GM23338 (cell line): ENCODE data around the gene TSPEAR. TPM values are rescaled to one million over a fixed set of nuclear protein-coding genes. Genes with fewer than 3 reads are reported as not detected.

Experiments used
- ATAC-seq: fragments of 200-7000 bp; cut with Tn5 transposase; 3 replicates; pipeline ENCODE4 v1.9.1; 2020
- DNase-seq: peaks from one replicate; pipeline ENCODE4 v3.0.0-alpha.2; 2015; ENCODE audit warnings: low spot score
- H2AFZ ChIP-seq: fragments of 200-600 bp; sonication (generic); 2 replicates; pipeline ENCODE4 v1.8.0; 2016; ENCODE audit warnings: antibody characterized with exemption, mild to moderate bottlenecking, moderate library complexity
- H3F3A ChIP-seq: fragments of 200-600 bp; sonication (generic); replicated peaks from 2 replicates; pipeline ENCODE4 v1.8.0; 2017; ENCODE audit warnings: antibody characterized with exemption, mixed run types, low read depth
- H3K27ac ChIP-seq: fragments of 200-600 bp; sonication (generic); 2 replicates; pipeline ENCODE4 v1.6.1; 2016; ENCODE audit warnings: low read depth
- H3K27me3 ChIP-seq: fragments of 200-600 bp; sonication (generic); 2 replicates; pipeline ENCODE4 v1.8.0; 2016; ENCODE audit warnings: mild to moderate bottlenecking, mixed run types, moderate library complexity; ENCODE audit not compliant: insufficient read depth
- H3K36me3 ChIP-seq: fragments of 200-600 bp; sonication (generic); 2 replicates; pipeline ENCODE4 v1.8.0; 2016; ENCODE audit warnings: mild to moderate bottlenecking; ENCODE audit not compliant: insufficient read depth
- H3K4me1 ChIP-seq: fragments of 200-600 bp; sonication (generic); 2 replicates; pipeline ENCODE4 v1.8.0; 2016; ENCODE audit warnings: mild to moderate bottlenecking, moderate library complexity; ENCODE audit not compliant: insufficient read depth
- H3K4me2 ChIP-seq: fragments of 200-600 bp; sonication (generic); 2 replicates; pipeline ENCODE4 v1.7.1; 2017; ENCODE audit warnings: mixed run types
- H3K4me3 ChIP-seq: fragments of 200-600 bp; sonication (generic); 2 replicates; pipeline ENCODE4 v1.6.1; 2016; ENCODE audit warnings: mixed run types
- H3K79me2 ChIP-seq: fragments of 200-600 bp; sonication (generic); replicated peaks from 2 replicates; pipeline ENCODE4 v1.8.0; 2017; ENCODE audit warnings: mild to moderate bottlenecking; ENCODE audit not compliant: insufficient read depth
- H3K9me2 ChIP-seq: fragments of 200-600 bp; sonication (generic); 2 replicates; pipeline ENCODE4 v1.8.0; 2017; ENCODE audit not compliant: insufficient read depth
- H4K20me1 ChIP-seq: fragments of 200-600 bp; sonication (generic); replicated peaks from 2 replicates; pipeline ENCODE4 v1.8.0; 2017; ENCODE audit warnings: mild to moderate bottlenecking; ENCODE audit not compliant: insufficient read depth
- H3K27ac Mint-ChIP-seq: 2 replicates; pipeline ENCODE4 v1.8.0; 2020; ENCODE audit warnings: inconsistent platforms, mild to moderate bottlenecking, moderate library complexity, mixed read lengths
- H3K27me3 Mint-ChIP-seq: 3 replicates; pipeline ENCODE4 v1.8.0; 2022; ENCODE audit warnings: low read depth, mild to moderate bottlenecking, moderate library complexity, mixed read lengths, inconsistent platforms; ENCODE audit not compliant: insufficient read depth, poor library complexity
- H3K36me3 Mint-ChIP-seq: 3 replicates; pipeline ENCODE4 v1.8.0; 2021; ENCODE audit warnings: low read depth, mild to moderate bottlenecking, inconsistent platforms, moderate library complexity, mixed read lengths
- H3K4me1 Mint-ChIP-seq: 3 replicates; pipeline ENCODE4 v1.8.0; 2020; ENCODE audit warnings: mild to moderate bottlenecking, inconsistent platforms, mixed read lengths
- H3K4me3 Mint-ChIP-seq: 3 replicates; pipeline ENCODE4 v1.8.0; 2021; ENCODE audit warnings: moderate library complexity, mild to moderate bottlenecking, inconsistent platforms, mixed read lengths
- H3K9me3 Mint-ChIP-seq: 3 replicates; pipeline ENCODE4 v1.8.0; 2020; ENCODE audit warnings: moderate library complexity, mild to moderate bottlenecking, inconsistent platforms, mixed read lengths
- POLR2AphosphoS5 ChIP-seq: IDR thresholded peaks from 2 replicates; pipeline ENCODE4 v1.6.1; 2016; ENCODE audit warnings: antibody characterized with exemption, low read depth
- STAT1 ChIP-seq: IDR thresholded peaks from one replicate; pipeline ENCODE4 v1.6.1; 2016; ENCODE audit warnings: antibody characterized with exemption; ENCODE audit not compliant: unreplicated experiment
- ZNF114 ChIP-seq: fragments of 250-450 bp; sonication (Bioruptor Pico); IDR thresholded peaks from 2 replicates; pipeline ENCODE4 v1.5.0; 2020; ENCODE audit warnings: mild to moderate bottlenecking, moderate library complexity
- polyA plus RNA-seq: library from polyadenylated mRNA; unstranded; fragments of >200 nt; fragmentation: Nextera tagmentation; extraction: Ambion mirVana; gene quantifications from 2 replicates; pipeline ENCODE4 v1.2.1, GENCODE V29; 2016
- total RNA-seq: library from RNA; depleted of rRNA; stranded (reverse); fragments of >200 nt; shearing (Covaris generic); gene quantifications from 2 replicates; pipeline ENCODE4 v1.2.3, GENCODE V29; 2014
- TF ChIP-seq, protein P1 (sequence below): fragments of 250-450 bp; sonication (Bioruptor Pico); IDR thresholded peaks from 2 replicates; pipeline ENCODE4 v1.5.0; 2020; ENCODE audit warnings: mild to moderate bottlenecking, moderate library complexity
- TF ChIP-seq, protein P2 (sequence below), 2 experiments: fragments of 200-600 bp in 1 of 2; sonication (generic) in 1 of 2; conservative IDR thresholded peaks; 2 replicates each; pipeline versions ENCODE4 v1.5.1 to v1.6.1; 2016 to 2017; ENCODE audit warnings: antibody characterized with exemption in 2 of 2, low read depth in 2 of 2, mild to moderate bottlenecking in 2 of 2, moderate library complexity in 1 of 2

The TSPEAR gene
- total and polyA plus RNA-seq, 2 experiments from 2014 or later, result 0.35 to 0.92 TPM

GRCh38 chr21:44653123-44653522, 58.2 kb downstream of the TSPEAR start (continued):
- TF ChIP-seq, protein P1, sequence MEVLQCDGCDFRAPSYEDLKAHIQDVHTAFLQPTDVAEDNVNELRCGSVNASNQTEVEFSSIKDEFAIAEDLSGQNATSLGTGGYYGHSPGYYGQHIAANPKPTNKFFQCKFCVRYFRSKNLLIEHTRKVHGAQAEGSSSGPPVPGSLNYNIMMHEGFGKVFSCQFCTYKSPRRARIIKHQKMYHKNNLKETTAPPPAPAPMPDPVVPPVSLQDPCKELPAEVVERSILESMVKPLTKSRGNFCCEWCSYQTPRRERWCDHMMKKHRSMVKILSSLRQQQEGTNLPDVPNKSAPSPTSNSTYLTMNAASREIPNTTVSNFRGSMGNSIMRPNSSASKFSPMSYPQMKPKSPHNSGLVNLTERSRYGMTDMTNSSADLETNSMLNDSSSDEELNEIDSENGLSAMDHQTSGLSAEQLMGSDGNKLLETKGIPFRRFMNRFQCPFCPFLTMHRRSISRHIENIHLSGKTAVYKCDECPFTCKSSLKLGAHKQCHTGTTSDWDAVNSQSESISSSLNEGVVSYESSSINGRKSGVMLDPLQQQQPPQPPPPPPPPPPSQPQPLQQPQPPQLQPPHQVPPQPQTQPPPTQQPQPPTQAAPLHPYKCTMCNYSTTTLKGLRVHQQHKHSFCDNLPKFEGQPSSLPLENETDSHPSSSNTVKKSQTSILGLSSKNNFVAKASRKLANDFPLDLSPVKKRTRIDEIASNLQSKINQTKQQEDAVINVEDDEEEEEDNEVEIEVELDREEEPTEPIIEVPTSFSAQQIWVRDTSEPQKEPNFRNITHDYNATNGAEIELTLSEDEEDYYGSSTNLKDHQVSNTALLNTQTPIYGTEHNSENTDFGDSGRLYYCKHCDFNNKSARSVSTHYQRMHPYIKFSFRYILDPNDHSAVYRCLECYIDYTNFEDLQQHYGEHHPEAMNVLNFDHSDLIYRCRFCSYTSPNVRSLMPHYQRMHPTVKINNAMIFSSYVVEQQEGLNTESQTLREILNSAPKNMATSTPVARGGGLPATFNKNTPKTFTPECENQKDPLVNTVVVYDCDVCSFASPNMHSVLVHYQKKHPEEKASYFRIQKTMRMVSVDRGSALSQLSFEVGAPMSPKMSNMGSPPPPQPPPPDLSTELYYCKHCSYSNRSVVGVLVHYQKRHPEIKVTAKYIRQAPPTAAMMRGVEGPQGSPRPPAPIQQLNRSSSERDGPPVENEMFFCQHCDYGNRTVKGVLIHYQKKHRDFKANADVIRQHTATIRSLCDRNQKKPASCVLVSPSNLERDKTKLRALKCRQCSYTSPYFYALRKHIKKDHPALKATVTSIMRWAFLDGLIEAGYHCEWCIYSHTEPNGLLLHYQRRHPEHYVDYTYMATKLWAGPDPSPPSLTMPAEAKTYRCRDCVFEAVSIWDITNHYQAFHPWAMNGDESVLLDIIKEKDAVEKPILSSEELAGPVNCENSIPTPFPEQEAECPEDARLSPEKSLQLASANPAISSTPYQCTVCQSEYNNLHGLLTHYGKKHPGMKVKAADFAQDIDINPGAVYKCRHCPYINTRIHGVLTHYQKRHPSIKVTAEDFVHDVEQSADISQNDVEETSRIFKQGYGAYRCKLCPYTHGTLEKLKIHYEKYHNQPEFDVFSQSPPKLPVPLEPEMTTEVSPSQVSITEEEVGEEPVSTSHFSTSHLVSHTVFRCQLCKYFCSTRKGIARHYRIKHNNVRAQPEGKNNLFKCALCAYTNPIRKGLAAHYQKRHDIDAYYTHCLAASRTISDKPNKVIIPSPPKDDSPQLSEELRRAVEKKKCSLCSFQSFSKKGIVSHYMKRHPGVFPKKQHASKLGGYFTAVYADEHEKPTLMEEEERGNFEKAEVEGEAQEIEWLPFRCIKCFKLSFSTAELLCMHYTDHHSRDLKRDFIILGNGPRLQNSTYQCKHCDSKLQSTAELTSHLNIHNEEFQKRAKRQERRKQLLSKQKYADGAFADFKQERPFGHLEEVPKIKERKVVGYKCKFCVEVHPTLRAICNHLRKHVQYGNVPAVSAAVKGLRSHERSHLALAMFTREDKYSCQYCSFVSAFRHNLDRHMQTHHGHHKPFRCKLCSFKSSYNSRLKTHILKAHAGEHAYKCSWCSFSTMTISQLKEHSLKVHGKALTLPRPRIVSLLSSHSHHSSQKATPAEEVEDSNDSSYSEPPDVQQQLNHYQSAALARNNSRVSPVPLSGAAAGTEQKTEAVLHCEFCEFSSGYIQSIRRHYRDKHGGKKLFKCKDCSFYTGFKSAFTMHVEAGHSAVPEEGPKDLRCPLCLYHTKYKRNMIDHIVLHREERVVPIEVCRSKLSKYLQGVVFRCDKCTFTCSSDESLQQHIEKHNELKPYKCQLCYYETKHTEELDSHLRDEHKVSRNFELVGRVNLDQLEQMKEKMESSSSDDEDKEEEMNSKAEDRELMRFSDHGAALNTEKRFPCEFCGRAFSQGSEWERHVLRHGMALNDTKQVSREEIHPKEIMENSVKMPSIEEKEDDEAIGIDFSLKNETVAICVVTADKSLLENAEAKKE (CRISPR knock-in tag), result no peak
- TF ChIP-seq STAT1, result no peak
- TF ChIP-seq, protein P2, sequence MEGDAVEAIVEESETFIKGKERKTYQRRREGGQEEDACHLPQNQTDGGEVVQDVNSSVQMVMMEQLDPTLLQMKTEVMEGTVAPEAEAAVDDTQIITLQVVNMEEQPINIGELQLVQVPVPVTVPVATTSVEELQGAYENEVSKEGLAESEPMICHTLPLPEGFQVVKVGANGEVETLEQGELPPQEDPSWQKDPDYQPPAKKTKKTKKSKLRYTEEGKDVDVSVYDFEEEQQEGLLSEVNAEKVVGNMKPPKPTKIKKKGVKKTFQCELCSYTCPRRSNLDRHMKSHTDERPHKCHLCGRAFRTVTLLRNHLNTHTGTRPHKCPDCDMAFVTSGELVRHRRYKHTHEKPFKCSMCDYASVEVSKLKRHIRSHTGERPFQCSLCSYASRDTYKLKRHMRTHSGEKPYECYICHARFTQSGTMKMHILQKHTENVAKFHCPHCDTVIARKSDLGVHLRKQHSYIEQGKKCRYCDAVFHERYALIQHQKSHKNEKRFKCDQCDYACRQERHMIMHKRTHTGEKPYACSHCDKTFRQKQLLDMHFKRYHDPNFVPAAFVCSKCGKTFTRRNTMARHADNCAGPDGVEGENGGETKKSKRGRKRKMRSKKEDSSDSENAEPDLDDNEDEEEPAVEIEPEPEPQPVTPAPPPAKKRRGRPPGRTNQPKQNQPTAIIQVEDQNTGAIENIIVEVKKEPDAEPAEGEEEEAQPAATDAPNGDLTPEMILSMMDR (conservative IDR thresholded peaks at IDR 0.05; ENCODE audit: low read depth in 2 of 2), result no peak
- TF ChIP-seq ZNF114 (CRISPR knock-in tag), result no peak

DNA sequence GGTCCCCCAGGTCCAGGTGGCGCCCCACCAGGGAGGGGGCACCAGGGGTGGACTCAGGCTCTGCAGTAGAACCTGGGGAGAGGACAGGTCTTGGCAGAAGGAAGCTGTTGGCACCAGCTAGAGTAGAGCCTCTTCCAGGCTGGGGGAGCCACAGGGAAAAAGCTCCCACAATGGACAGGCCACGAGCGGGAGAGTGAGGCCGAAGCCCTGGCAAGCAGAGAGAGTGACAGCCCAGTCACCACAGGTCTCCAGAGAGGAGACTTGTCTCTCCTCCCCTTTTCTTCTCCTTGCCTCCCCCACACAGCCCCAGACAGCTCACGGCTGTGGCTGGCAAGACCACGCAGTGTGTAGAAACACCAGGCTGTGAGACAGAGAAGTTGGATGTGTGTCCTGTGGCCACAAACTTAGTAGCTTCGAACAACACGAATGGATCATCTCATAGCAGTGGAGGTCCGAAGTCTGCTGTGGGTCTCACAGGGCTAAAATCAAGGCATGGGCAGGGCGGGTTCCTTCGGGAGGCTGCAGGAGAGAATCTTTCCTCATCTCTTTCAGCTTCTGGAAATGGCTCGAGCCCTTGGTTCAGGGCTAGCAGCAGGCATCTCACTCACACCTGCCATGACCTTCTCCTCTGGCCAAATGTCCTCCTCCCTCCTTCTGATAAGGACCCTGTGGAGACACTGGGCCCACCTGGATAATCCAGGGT, 60.2 kb downstream of the TSPEAR start:
- Mint-ChIP-seq H3K4me1 (peaks cover 10% of the 10 kb centered on the region), H3K9me3 (peaks cover 4% of the 10 kb centered on the region), H3K4me3 (no peak overlapping the region), H3K36me3 (no peaks in the 10 kb centered on the region; the same call in 2 of the 3 replicates), H3K27ac (no peak overlapping the region), H3K27me3 (peaks cover 11% of the 10 kb centered on the region)
- H4K20me1 ChIP-seq, result no peaks in the 10 kb centered on the region
- no peaks in the 10 kb centered on the region for H3K4me1 ChIP-seq
- H3K4me2 ChIP-seq, result no peak overlapping the region
- no peak overlapping the region for H2AFZ ChIP-seq
- DNase-seq, result no peak
- no peaks in the 10 kb centered on the region for H3K36me3 ChIP-seq
- no peaks in the 10 kb centered on the region for H3K27me3 ChIP-seq
- H3K9me2 ChIP-seq, result no peaks in the 10 kb centered on the region
- no peak overlapping the region for H3K4me3 ChIP-seq
- H3K27ac ChIP-seq, result no peak overlapping the region
- no peak for ATAC-seq
- H3F3A ChIP-seq, result no peaks in the 10 kb centered on the region
- no peaks in the 10 kb centered on the region for H3K79me2 ChIP-seq
- TF ChIP-seq POLR2AphosphoS5 (no peak), STAT1 (no peak)
- TF ChIP-seq, protein P1 (CRISPR knock-in tag), result no peak
